ENCODE measurements around the gene MRM3. TPM values are rescaled to one million over a fixed set of nuclear protein-coding genes. Genes with fewer than 3 reads are reported as not detected.

Gene MRM3
- total and polyA plus RNA-seq, 2 of the 4 experiments (the other 2 are of a cell fraction) = 9.0 to 15.2 TPM

DNA sequence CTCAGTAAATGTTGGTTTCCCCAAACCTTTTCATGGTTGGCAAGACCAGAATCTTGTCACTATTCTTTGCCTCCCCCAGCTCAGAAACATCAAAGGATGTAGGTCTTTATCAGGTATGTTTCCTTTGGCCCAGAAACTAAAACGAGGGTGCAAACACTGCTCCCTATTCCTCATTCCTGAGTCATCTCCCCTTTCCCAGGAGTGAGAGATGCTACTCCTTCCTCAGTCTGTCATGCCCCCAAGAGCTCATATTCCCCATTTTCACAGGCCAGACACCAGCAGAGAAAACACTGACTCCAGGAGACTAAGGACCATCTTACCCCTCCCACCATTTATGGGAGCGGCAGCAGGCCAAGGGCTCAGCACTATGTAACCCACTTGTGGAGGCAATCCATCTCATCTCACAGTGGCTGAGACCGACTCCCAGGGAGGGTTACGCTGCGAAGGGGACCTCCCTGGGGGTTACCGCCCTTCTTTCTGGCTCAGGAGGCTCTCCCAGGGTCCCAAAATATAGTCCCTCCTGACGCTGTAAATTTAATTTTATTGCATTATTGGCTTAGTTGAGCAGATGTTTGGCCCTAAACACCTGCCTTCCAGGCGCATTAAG lies 31.6 kb upstream of the MRM3 start:
- peaks cover 10% of the 10 kb centered on the region for H3K4me1 ChIP-seq (ENCODE audit: control insufficient read depth, insufficient read depth, low read length)
- no peak overlapping the region for H3K18ac ChIP-seq (ENCODE audit: low read depth, low read length)
- BruUV-seq (replicated peaks) = no TSS peak
- peaks cover 23 to 57% of the 10 kb centered on the region in 2 experiments for H3K79me1 ChIP-seq (ENCODE audit: low read depth in 1 of 2, low read length in 2 of 2)
- no peak overlapping the region for H3K56ac ChIP-seq (ENCODE audit: extremely low read depth, insufficient read depth, low read length)
- ATAC-seq (ENCODE audit: low read depth) (no peak), DNase-seq (no peak)
- peak overlapping the region; percentile 77 for H3K23ac ChIP-seq (ENCODE audit: low read depth, low read length)
- H3K27ac ChIP-seq (ENCODE audit: insufficient read depth, low read length) = no peak overlapping the region
- peak overlapping the region; percentile 84; the same call in 1 of the 2 replicates for H3K9ac ChIP-seq (ENCODE audit: low read depth, low read length)
- H2BK5ac ChIP-seq (ENCODE audit: low read depth, low read length, poor library complexity, severe bottlenecking) = no peak overlapping the region
- no peak overlapping the region; the same call in 1 of the 2 replicates for H3K4ac ChIP-seq (ENCODE audit: low read depth, low read length)
- no peak overlapping the region for H2BK20ac ChIP-seq (ENCODE audit: low read depth, low read length)
- 83% methylated on average over 1 of the region's 8 CpGs; no CpG with 5 or more reads in 1 of the 2 experiments for WGBS, 2 experiments (ENCODE audit: extremely low coverage in 2 of 2, insufficient read length in 1 of 2)
- intact Hi-C loops (cut with micrococcal nuclease) = no loop called here
- H2BK120ac ChIP-seq (ENCODE audit: low read depth, low read length) = no peak overlapping the region
- no peak overlapping the region for H4K8ac ChIP-seq (ENCODE audit: low read depth in 2 of 2, low read length in 2 of 2)
- H2BK15ac ChIP-seq (ENCODE audit: low read depth, low read length) = no peak overlapping the region
- H3K14ac ChIP-seq (replicated peaks; ENCODE audit: low read depth, low read length) = 0 out of 2 replicates have a peak overlapping the region, but pooled peaks have one; percentile 67
- TF ChIP-seq CEBPB (IDR thresholded peaks at IDR 0.05; ENCODE audit: low read depth, low read length) (no peak), SMC3 (IDR thresholded peaks at IDR 0.05; ENCODE audit: low read depth, low read length) (no peak), RCOR1 (IDR thresholded peaks at IDR 0.05; ENCODE audit: insufficient replicate concordance, low read length) (no peak), FOS (IDR thresholded peaks at IDR 0.05; ENCODE audit: low read depth, low read length) (no peak), RFX5 (IDR thresholded peaks at IDR 0.05; ENCODE audit: low read depth, low read length) (no peak), BHLHE40 (IDR thresholded peaks at IDR 0.05; ENCODE audit: low read depth, low read length) (no peak), NFE2L2 (IDR thresholded peaks at IDR 0.05; ENCODE audit: low read depth, low read length) (no peak), MXI1 (IDR thresholded peaks at IDR 0.05; ENCODE audit: borderline replicate concordance, low read depth, low read length) (no peak), CHD1 (IDR thresholded peaks at IDR 0.05; ENCODE audit: low read depth, low read length) (no peak), RAD21 (IDR thresholded peaks at IDR 0.05; ENCODE audit: low read length) (no peak), MAZ (IDR thresholded peaks at IDR 0.05; ENCODE audit: borderline replicate concordance, low read depth, low read length) (no peak), POLR2A (IDR thresholded peaks at IDR 0.05; ENCODE audit: low read depth, low read length) (no peak), MAFK (IDR thresholded peaks at IDR 0.05; ENCODE audit: low read depth, low read length) (no peak)
- TF ChIP-seq, protein P1, sequence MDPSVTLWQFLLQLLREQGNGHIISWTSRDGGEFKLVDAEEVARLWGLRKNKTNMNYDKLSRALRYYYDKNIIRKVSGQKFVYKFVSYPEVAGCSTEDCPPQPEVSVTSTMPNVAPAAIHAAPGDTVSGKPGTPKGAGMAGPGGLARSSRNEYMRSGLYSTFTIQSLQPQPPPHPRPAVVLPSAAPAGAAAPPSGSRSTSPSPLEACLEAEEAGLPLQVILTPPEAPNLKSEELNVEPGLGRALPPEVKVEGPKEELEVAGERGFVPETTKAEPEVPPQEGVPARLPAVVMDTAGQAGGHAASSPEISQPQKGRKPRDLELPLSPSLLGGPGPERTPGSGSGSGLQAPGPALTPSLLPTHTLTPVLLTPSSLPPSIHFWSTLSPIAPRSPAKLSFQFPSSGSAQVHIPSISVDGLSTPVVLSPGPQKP (IDR thresholded peaks at IDR 0.05; ENCODE audit: borderline replicate concordance, low read depth, low read length) = no peak
- TF ChIP-seq, protein P2, sequence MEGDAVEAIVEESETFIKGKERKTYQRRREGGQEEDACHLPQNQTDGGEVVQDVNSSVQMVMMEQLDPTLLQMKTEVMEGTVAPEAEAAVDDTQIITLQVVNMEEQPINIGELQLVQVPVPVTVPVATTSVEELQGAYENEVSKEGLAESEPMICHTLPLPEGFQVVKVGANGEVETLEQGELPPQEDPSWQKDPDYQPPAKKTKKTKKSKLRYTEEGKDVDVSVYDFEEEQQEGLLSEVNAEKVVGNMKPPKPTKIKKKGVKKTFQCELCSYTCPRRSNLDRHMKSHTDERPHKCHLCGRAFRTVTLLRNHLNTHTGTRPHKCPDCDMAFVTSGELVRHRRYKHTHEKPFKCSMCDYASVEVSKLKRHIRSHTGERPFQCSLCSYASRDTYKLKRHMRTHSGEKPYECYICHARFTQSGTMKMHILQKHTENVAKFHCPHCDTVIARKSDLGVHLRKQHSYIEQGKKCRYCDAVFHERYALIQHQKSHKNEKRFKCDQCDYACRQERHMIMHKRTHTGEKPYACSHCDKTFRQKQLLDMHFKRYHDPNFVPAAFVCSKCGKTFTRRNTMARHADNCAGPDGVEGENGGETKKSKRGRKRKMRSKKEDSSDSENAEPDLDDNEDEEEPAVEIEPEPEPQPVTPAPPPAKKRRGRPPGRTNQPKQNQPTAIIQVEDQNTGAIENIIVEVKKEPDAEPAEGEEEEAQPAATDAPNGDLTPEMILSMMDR (conservative IDR thresholded peaks at IDR 0.05; ENCODE audit: low read depth, low read length) = no peak
- TF ChIP-seq, protein P3, sequence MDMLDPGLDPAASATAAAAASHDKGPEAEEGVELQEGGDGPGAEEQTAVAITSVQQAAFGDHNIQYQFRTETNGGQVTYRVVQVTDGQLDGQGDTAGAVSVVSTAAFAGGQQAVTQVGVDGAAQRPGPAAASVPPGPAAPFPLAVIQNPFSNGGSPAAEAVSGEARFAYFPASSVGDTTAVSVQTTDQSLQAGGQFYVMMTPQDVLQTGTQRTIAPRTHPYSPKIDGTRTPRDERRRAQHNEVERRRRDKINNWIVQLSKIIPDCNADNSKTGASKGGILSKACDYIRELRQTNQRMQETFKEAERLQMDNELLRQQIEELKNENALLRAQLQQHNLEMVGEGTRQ (IDR thresholded peaks at IDR 0.05; ENCODE audit: low read depth, low read length) = no peak
- no peak overlapping the region for H2AK5ac ChIP-seq (ENCODE audit: low read depth, low read length)
- peaks cover 27% of the 10 kb centered on the region for H3K36me3 ChIP-seq (ENCODE audit: control insufficient read depth, insufficient read depth, low read length)
- dilution Hi-C loops (cut with HindIII; ENCODE audit: low sequenced_read_pairs, unreplicated experiment) = no loop called here
- H3K4me2 ChIP-seq (ENCODE audit: low read depth, low read length) = peak overlapping the region; percentile 98; the same call in 1 of the 2 replicates
- H3K4me3 ChIP-seq (ENCODE audit: insufficient read depth, low read depth, low read length) = no peak overlapping the region
- POLR2A ChIA-PET (ENCODE audit: unreplicated experiment) = no interaction called here
- H4K5ac ChIP-seq (ENCODE audit: low read depth, low read length) = no peak overlapping the region
- H3K9me3 ChIP-seq (ENCODE audit: control insufficient read depth, insufficient read depth, low read length) = no peaks in the 10 kb centered on the region
- CTCF ChIA-PET = no interaction called here
- H2AK9ac ChIP-seq (replicated peaks; ENCODE audit: low read depth, low read length, poor library complexity) = peak overlapping the region; percentile 98
- no peak overlapping the region for H2AFZ ChIP-seq (replicated peaks; ENCODE audit: low read length, poor library complexity)
- peaks cover 14% of the 10 kb centered on the region for H4K20me1 ChIP-seq (ENCODE audit: insufficient read depth, low read length)
- H4K91ac ChIP-seq (ENCODE audit: insufficient read depth, low read depth, low read length) = no peak overlapping the region
- in situ Hi-C loops (cut with MboI; ENCODE audit: low sequenced_read_pairs) = no loop called here
- H3K9me1 ChIP-seq (ENCODE audit: insufficient read depth, low read length) = peaks cover 17% of the 10 kb centered on the region
- H3K27me3 ChIP-seq (ENCODE audit: control insufficient read depth, insufficient read depth, low read length) = no peaks in the 10 kb centered on the region

All from IMR-90 (cell line).